A549 (cell line): ENCODE data around the gene TBC1D14.

Experiments used
- KDM1A ChIP-seq: fragments of 200-600 bp; sonication (generic); IDR thresholded peaks from 2 replicates; pipeline ENCODE4 v1.6.1; 2016; ENCODE audit warnings: low read depth, mild to moderate bottlenecking
- RNF2 ChIP-seq: fragments of 200-600 bp; sonication (generic); IDR thresholded peaks from 2 replicates; pipeline ENCODE4 v1.6.1; 2016; ENCODE audit warnings: low read depth, mild to moderate bottlenecking, antibody characterized with exemption, moderate library complexity, borderline replicate concordance
- TF ChIP-seq, protein P1 (sequence below): fragments of >200 bp; sonication (Bioruptor Twin); formaldehyde crosslinking; IDR thresholded peaks from 3 replicates; pipeline ENCODE4 v1.5.1; 2016

DNA sequence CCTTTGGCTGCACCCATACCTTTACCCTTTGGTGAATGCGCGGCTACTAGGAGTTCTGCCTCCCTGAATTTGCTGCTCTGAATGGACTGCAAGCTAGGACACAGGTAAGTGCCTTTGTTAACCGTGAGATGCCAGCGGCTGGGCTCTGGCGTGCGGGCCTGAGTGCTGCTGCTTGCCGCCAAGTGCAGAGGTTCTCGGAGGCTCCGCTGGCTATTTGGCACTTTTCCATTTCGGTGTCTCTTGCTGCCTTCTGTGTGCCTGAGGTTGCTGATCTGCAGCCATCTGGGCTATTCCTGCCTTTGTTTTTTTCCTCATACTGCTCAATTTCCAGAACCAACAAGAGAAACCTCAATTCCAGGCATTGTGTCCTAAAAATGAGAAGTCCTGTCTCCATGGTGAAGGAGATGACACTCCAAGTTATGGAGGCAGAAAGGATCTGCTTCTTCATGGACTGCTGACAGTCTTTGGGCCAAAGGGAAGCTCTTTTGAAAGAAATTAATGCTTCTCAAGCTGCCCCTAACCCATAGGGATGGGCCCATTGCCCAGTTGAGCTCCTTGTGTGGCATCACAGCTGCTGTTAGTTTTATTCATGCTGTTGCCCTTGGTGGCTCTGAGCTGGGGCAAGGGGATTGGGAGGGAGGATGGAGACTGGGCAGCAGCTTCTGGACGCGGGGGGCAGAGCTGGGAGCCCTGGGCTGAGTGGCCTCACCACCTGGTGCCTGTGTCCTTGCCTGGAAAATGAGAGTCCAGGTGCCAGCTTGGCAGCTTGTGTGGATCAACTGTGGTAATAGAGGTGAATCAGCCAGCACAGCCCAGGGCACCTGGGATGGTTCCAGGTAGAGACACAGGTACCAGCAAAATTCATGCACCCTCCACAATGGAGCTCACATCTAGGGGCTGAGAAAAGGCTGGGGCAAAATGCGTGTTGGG, 3.8 kb upstream of the TBC1D14 start:
- TF ChIP-seq, protein P1, sequence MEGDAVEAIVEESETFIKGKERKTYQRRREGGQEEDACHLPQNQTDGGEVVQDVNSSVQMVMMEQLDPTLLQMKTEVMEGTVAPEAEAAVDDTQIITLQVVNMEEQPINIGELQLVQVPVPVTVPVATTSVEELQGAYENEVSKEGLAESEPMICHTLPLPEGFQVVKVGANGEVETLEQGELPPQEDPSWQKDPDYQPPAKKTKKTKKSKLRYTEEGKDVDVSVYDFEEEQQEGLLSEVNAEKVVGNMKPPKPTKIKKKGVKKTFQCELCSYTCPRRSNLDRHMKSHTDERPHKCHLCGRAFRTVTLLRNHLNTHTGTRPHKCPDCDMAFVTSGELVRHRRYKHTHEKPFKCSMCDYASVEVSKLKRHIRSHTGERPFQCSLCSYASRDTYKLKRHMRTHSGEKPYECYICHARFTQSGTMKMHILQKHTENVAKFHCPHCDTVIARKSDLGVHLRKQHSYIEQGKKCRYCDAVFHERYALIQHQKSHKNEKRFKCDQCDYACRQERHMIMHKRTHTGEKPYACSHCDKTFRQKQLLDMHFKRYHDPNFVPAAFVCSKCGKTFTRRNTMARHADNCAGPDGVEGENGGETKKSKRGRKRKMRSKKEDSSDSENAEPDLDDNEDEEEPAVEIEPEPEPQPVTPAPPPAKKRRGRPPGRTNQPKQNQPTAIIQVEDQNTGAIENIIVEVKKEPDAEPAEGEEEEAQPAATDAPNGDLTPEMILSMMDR = no peak
- TF ChIP-seq KDM1A (no peak), RNF2 (no peak)
